GM12891 (cell line): ENCODE data around the gene CCL13.
A peak's percentile ranks its signal among the peaks of the same experiment; 100 is the strongest.

ENCODE experiments used
- DNase-seq: peaks from one replicate; pipeline ENCODE4 v3.0.0; 2011; ENCODE audit warnings: low spot score; ENCODE audit not compliant: insufficient read length
- FAIRE-seq: peaks from 2 replicates; lab custom pipeline; 2011; peaks lifted over from hg19 to GRCh38; lab: Jason Lieb, UNC
- PAX5 ChIP-seq: IDR thresholded peaks from 2 replicates; pipeline ENCODE4 v1.6.1; 2011; ENCODE audit warnings: low read length, moderate library complexity, mild to moderate bottlenecking; ENCODE audit not compliant: insufficient read depth, severe bottlenecking
- POLR2A ChIP-seq: IDR thresholded peaks from 2 replicates; pipeline ENCODE4 v1.6.1; 2011; ENCODE audit warnings: low read depth, low read length, control low read depth
- POLR2AphosphoS5 ChIP-seq: IDR thresholded peaks from 2 replicates; pipeline ENCODE4 v1.6.1; 2011; ENCODE audit warnings: low read depth, low read length, control low read depth
- POU2F2 ChIP-seq: IDR thresholded peaks from 2 replicates; pipeline ENCODE4 v1.6.1; 2011; ENCODE audit warnings: low read depth, mild to moderate bottlenecking, control low read depth, low read length, moderate library complexity
- SPI1 ChIP-seq: IDR thresholded peaks from 2 replicates; pipeline ENCODE4 v1.6.1; 2011; ENCODE audit warnings: low read depth, low read length, control low read depth
- TAF1 ChIP-seq: IDR thresholded peaks from 2 replicates; pipeline ENCODE4 v1.6.1; 2011; ENCODE audit warnings: low read depth, low read length, control low read depth

Gene CCL13

GRCh38 chr17:34360601-34361270 is 4.5 kb downstream of the CCL13 start:
- TF ChIP-seq POU2F2 (no peak), SPI1 (no peak), POLR2A (no peak), POLR2AphosphoS5 (no peak), TAF1 (no peak), PAX5 (no peak)
- no peak for FAIRE-seq
- DNase-seq = no peak

- peak; percentile 80 for FAIRE-seq
- TF ChIP-seq POLR2AphosphoS5 (no peak), POU2F2 (peak; percentile 58; the same call in 1 of the 2 replicates), POLR2A (no peak), SPI1 (no peak)
- DNase-seq = peak; percentile 51
Measured at GRCh38 chr17:34361478-34362061, 5.3 kb downstream of the CCL13 start.

GRCh38 chr17:34363183-34363661 is 6.9 kb downstream of the CCL13 start, which contains the start of gene CCL1:
Gene CCL1 (minus strand): TSS chr17:34363233. CDS start chr17:34363161, 72 bp downstream.
- FAIRE-seq (no peak), DNase-seq (no peak)
- TF ChIP-seq POU2F2 (no peak), TAF1 (no peak), POLR2AphosphoS5 (no peak), PAX5 (no peak), POLR2A (no peak), SPI1 (no peak)

- TF ChIP-seq SPI1 = no peak
- no peak for FAIRE-seq
Measured at GRCh38 chr17:34364751-34365150, 8.5 kb downstream of the CCL13 start.

GRCh38 chr17:34365340-34365739 is 9.1 kb downstream of the CCL13 start:
- TF ChIP-seq TAF1 (no peak), PAX5 (no peak)
- DNase-seq (no peak), FAIRE-seq (no peak)

More at GRCh38 chr17:34364751-34365150, 8.5 kb downstream of the CCL13 start:
- no peak for DNase-seq

GRCh38 chr17:34366010-34366409 is 9.7 kb downstream of the CCL13 start:
- DNase-seq = no peak
- TF ChIP-seq POU2F2 (no peak), PAX5 (no peak), TAF1 (no peak), POLR2A (no peak), POLR2AphosphoS5 (no peak), SPI1 (no peak)
- no peak for FAIRE-seq

- FAIRE-seq (no peak), DNase-seq (no peak)
- TF ChIP-seq POLR2A = no peak
- no peak for TF ChIP-seq SPI1
- no peak for TF ChIP-seq POU2F2
- TF ChIP-seq POLR2AphosphoS5 = no peak
- TF ChIP-seq TAF1 = no peak
- no peak for TF ChIP-seq PAX5
Measured at GRCh38 chr17:34366529-34367107, 10.3 kb downstream of the CCL13 start.

- no peak for TF ChIP-seq POLR2AphosphoS5
- no peak for TF ChIP-seq POLR2A
- TF ChIP-seq TAF1 = no peak
- no peak for TF ChIP-seq SPI1
- TF ChIP-seq PAX5 = no peak
- no peak for TF ChIP-seq POU2F2
- DNase-seq = no peak
- no peak for FAIRE-seq
Measured at GRCh38 chr17:34367486-34368195, 11.4 kb downstream of the CCL13 start.

- FAIRE-seq (no peak), DNase-seq (no peak)
- TF ChIP-seq POLR2A (no peak), POLR2AphosphoS5 (no peak), TAF1 (no peak), POU2F2 (no peak), SPI1 (no peak), PAX5 (no peak)
Measured at GRCh38 chr17:34368196-34368945, 12.1 kb downstream of the CCL13 start.
